K562 (cell line): Measurements from ENCODE around the gene FOXO3. TPM values are rescaled to one million over a fixed set of nuclear protein-coding genes. Genes with fewer than 3 reads are reported as not detected.

Experiments used
- ATAC-seq: fragments of 200-7000 bp; cut with Tn5 transposase; 3 replicates; pipeline ENCODE4 v1.9.1; 2020; ENCODE audit warnings: moderate library complexity
- BruUV-seq: library from RNA; stranded (reverse); fragments of 400-500 nt; replicated peaks from 2 replicates; lab custom pipeline; 2021; lab: Mats Ljungman, UMichigan
- CTCF ChIA-PET: fragments of 300-600 bp; formaldehyde crosslinking; extraction: SDS; loops from one replicate; lab custom pipeline; 2021; ENCODE audit warnings: low intra/inter-chr PET ratio; lab: Yijun Ruan, JAX
- POLR2A ChIA-PET: fragments of 300-600, 350-650 bp; sonication (Branson Sonifier 250); formaldehyde crosslinking; extraction: SDS; loops from one replicate; lab custom pipeline; 2021; ENCODE audit warnings: antibody characterized with exemption, inconsistent platforms; lab: Yijun Ruan, JAX
- DNase-seq, 4 experiments: peaks; one replicate each; pipeline versions ENCODE4 v3.0.0 to v3.0.0-alpha.2; 2011 to 2018; ENCODE audit warnings: low spot score in 3 of 4, mixed read lengths in 3 of 4; ENCODE audit errors: extremely low read depth in 1 of 4
- FAIRE-seq: peaks from 2 replicates; lab custom pipeline; 2011; peaks lifted over from hg19 to GRCh38; lab: Jason Lieb, UNC
- H2AFZ ChIP-seq: 2 replicates; pipeline ENCODE4 v1.6.0; 2011; ENCODE audit warnings: low read depth, low read length, control low read depth, inconsistent platforms
- H3K27ac ChIP-seq: fragments of 200-600 bp; 3 replicates; pipeline ENCODE4 v1.8.0; 2011; ENCODE audit warnings: low read depth, mild to moderate bottlenecking, control low read depth, inconsistent platforms, low read length, moderate library complexity, mixed read lengths; ENCODE audit errors: extremely low read depth
- H3K27me3 ChIP-seq, 2 experiments: fragments of 300-600 bp in 1 of 2; 2 replicates in 1 of 2; 3 replicates in 1 of 2; pipeline versions ENCODE4 v1.6.0 to v1.8.0; 2011; ENCODE audit warnings: inconsistent platforms in 2 of 2, low read length in 2 of 2, mild to moderate bottlenecking in 1 of 2, mixed read lengths in 1 of 2, moderate library complexity in 1 of 2; ENCODE audit not compliant: control insufficient read depth in 2 of 2, insufficient read depth in 2 of 2
- H3K36me3 ChIP-seq: fragments of 300-600 bp; 3 replicates; pipeline ENCODE4 v1.8.0; 2011; ENCODE audit warnings: mild to moderate bottlenecking, low read length, inconsistent platforms; ENCODE audit not compliant: control insufficient read depth, insufficient read depth
- H3K4me1 ChIP-seq, 2 experiments: fragments of 200-600 bp in 1 of 2; replicated peaks in 1 of 2; 2 replicates in 1 of 2; 3 replicates in 1 of 2; pipeline versions ENCODE4 v1.5.1 to v1.8.0; 2011; ENCODE audit warnings: inconsistent platforms in 2 of 2, low read length in 2 of 2, mild to moderate bottlenecking in 1 of 2, mixed read lengths in 1 of 2, moderate library complexity in 1 of 2; ENCODE audit not compliant: control insufficient read depth in 2 of 2, insufficient read depth in 2 of 2
- H3K4me2 ChIP-seq: 2 replicates; pipeline ENCODE4 v1.6.1; 2011; ENCODE audit warnings: low read length, control low read depth, inconsistent platforms, mixed read lengths; ENCODE audit not compliant: insufficient read depth
- H3K4me3 ChIP-seq: fragments of 200-600 bp; sonication (generic), shearing (Covaris generic); 2 replicates; pipeline ENCODE4 v1.5.1; 2016; ENCODE audit warnings: control low read depth, inconsistent platforms
- H3K79me2 ChIP-seq: fragments of 200-600 bp; 3 replicates; pipeline ENCODE4 v1.8.0; 2011; ENCODE audit warnings: low read length, inconsistent platforms; ENCODE audit not compliant: control insufficient read depth, insufficient read depth
- H3K9ac ChIP-seq, 2 experiments: 2 replicates each; pipeline versions ENCODE4 v1.6.0 to v1.6.1; 2011; ENCODE audit warnings: low read depth in 2 of 2, low read length in 2 of 2, control low read depth in 1 of 2, inconsistent platforms in 1 of 2, mild to moderate bottlenecking in 1 of 2, mixed read lengths in 1 of 2; ENCODE audit not compliant: insufficient read depth in 1 of 2
- H3K9me1 ChIP-seq: one replicate; pipeline ENCODE4 v1.6.0; 2011; ENCODE audit warnings: inconsistent platforms, mild to moderate bottlenecking, low read length, moderate library complexity; ENCODE audit not compliant: control insufficient read depth, insufficient read depth
- H3K9me3 ChIP-seq: replicated peaks from 2 replicates; pipeline ENCODE4 v1.5.1; 2011; ENCODE audit warnings: low read depth, low read length, inconsistent platforms; ENCODE audit not compliant: control insufficient read depth, insufficient read depth
- H4K20me1 ChIP-seq: replicated peaks from 2 replicates; pipeline ENCODE4 v1.6.1; 2011; ENCODE audit warnings: low read length, inconsistent platforms, mixed read lengths; ENCODE audit not compliant: control insufficient read depth, insufficient read depth
- CBFB ChIP-seq: sonication (generic); formaldehyde crosslinking; IDR thresholded peaks from 2 replicates; pipeline ENCODE4 v1.4.0; 2020; ENCODE audit warnings: mild to moderate bottlenecking, missing genetic modification reagents
- CHCHD3 ChIP-seq: fragments of 250-450 bp; sonication (Bioruptor Pico); IDR thresholded peaks from 2 replicates; pipeline ENCODE4 v2.1.2; 2022; ENCODE audit warnings: mild to moderate bottlenecking
- CHD2 ChIP-seq: IDR thresholded peaks from 2 replicates; pipeline ENCODE4 v1.6.1; 2011; ENCODE audit warnings: low read depth, low read length
- DMBX1 ChIP-seq: fragments of 250-450 bp; sonication (Bioruptor Pico); IDR thresholded peaks from 2 replicates; pipeline ENCODE4 v1.8.0; 2022; ENCODE audit warnings: inconsistent platforms, mild to moderate bottlenecking, moderate library complexity, borderline replicate concordance
- ELF4 ChIP-seq: fragments of 450-650 bp; formaldehyde crosslinking; IDR thresholded peaks from 2 replicates; pipeline ENCODE4 v1.4.0; 2022; ENCODE audit warnings: missing genetic modification characterization
- EP300 ChIP-seq: IDR thresholded peaks from 2 replicates; pipeline ENCODE4 v1.6.1; 2012; ENCODE audit warnings: low read length, improper control_type of control experiment
- MCM7 ChIP-seq, 2 experiments: fragments of 450-650 bp; IDR thresholded peaks; 2 replicates each; pipeline ENCODE4 v1.6.1; 2016 to 2018
- NONO ChIP-seq, 2 experiments: fragments of 200-400 bp in 1 of 2; fragments of 450-650 bp in 1 of 2; formaldehyde crosslinking in 1 of 2; IDR thresholded peaks; 2 replicates each; pipeline ENCODE4 v1.6.1; 2017; ENCODE audit warnings: low read depth in 2 of 2, mild to moderate bottlenecking in 2 of 2, moderate library complexity in 2 of 2, low read length in 1 of 2
- POLR3A ChIP-seq: IDR thresholded peaks from 2 replicates; pipeline ENCODE4 v1.6.1; 2011; ENCODE audit warnings: borderline replicate concordance, mild to moderate bottlenecking, moderate library complexity; ENCODE audit not compliant: insufficient read length, insufficient read depth; ENCODE audit errors: extremely low read depth
- SREBF1 ChIP-seq: fragments of 150-350 bp; IDR thresholded peaks from 2 replicates; pipeline ENCODE4 v1.6.1; 2014; ENCODE audit warnings: antibody characterized with exemption, low read depth, low read length, borderline replicate concordance
- ZNF184 ChIP-seq: sonication (generic); formaldehyde crosslinking; IDR thresholded peaks from 2 replicates; pipeline ENCODE4 v1.5.0; 2020; ENCODE audit warnings: missing genetic modification reagents
- ZNF253 ChIP-seq: fragments of 250-450 bp; sonication (Bioruptor Pico); conservative IDR thresholded peaks from 2 replicates; pipeline ENCODE4 v1.6.1; 2021; ENCODE audit warnings: mild to moderate bottlenecking
- ZNF830 ChIP-seq: fragments of 250-450 bp; sonication (Bioruptor Pico); IDR thresholded peaks from 2 replicates; pipeline ENCODE4 v1.5.0; 2021; ENCODE audit warnings: mild to moderate bottlenecking
- WGBS: fragments of 100-300 bp; shearing (Covaris generic); methylation state at CpG from one replicate; pipeline ENCODE4 v1.1.6; 2016; ENCODE audit warnings: low coverage, mixed read lengths; ENCODE audit not compliant: insufficient coverage; ENCODE audit errors: missing lambda C conversion rate; 5-methylcytosine and 5-hydroxymethylcytosine counted together
- in situ Hi-C: fragments of 300-500 bp; cut with MboI; formaldehyde crosslinking; loops from 4 replicates; pipeline ENCODE4 v1.15.0; 2018; ENCODE audit warnings: inconsistent platforms, mixed read lengths
- intact Hi-C: fragments of 100-400 bp; cut with micrococcal nuclease; formaldehyde crosslinking; loops from 2 replicates; pipeline ENCODE4 v1.14.2; 2022
- polyA plus RNA-seq, 8 experiments: library from polyadenylated mRNA; depleted of rRNA in 4 of 8; stranded (reverse) in 5 of 8; unstranded in 3 of 8; fragments of >200 nt; fragmentation: Nextera tagmentation in 2 of 8; fragmentation: Illumina TruSeq in 1 of 8; extraction: Ambion mirVana in 2 of 8; extraction: Trizol in 1 of 8; gene quantifications; 2 replicates each; pipeline versions ENCODE4 v1.2.1 to v1.2.3, GENCODE V29; 2011 to 2014; ENCODE audit warnings: inconsistent platforms in 1 of 8, missing spikeins in 1 of 8
- total RNA-seq, 7 experiments: library from RNA; depleted of rRNA in 6 of 7; stranded (reverse); fragments of >200 nt in 6 of 7; fragmentation: Illumina TruSeq in 2 of 7; extraction: Trizol in 2 of 7; gene quantifications; 2 replicates each; pipeline versions ENCODE4 v1.2.1 to v1.2.3, GENCODE V29; 2011 to 2021; ENCODE audit warnings: low replicate concordance in 1 of 7
- TF ChIP-seq, protein P1 (sequence below): IDR thresholded peaks from 2 replicates; pipeline ENCODE4 v1.6.1; 2011; ENCODE audit not compliant: insufficient read length; ENCODE audit errors: extremely low read depth
- TF ChIP-seq, protein P2 (sequence below): fragments of 450-650 bp; formaldehyde crosslinking; IDR thresholded peaks from 2 replicates; pipeline ENCODE4 v1.4.0; 2020; ENCODE audit warnings: mild to moderate bottlenecking, moderate library complexity
- TF ChIP-seq, protein P3 (sequence below): IDR thresholded peaks from 2 replicates; pipeline ENCODE4 v1.6.1; 2014; ENCODE audit warnings: antibody characterized with exemption
- TF ChIP-seq, protein P4 (sequence below): fragments of 250-450 bp; sonication (Bioruptor Pico); IDR thresholded peaks from 2 replicates; pipeline ENCODE4 v1.9.0; 2021; ENCODE audit warnings: mild to moderate bottlenecking
- TF ChIP-seq, protein P5 (sequence below): fragments of 250-450 bp; sonication (Bioruptor Pico); IDR thresholded peaks from 2 replicates; pipeline ENCODE4 v1.8.0; 2022; ENCODE audit warnings: moderate library complexity, mild to moderate bottlenecking, inconsistent platforms

The FOXO3 gene
- total and polyA plus RNA-seq, 9 of the 15 experiments (the other 6 are each of a cell fraction or from before 2014, with no cell fraction given) = 3.0 to 14.6 (median 6.0) TPM

DNA sequence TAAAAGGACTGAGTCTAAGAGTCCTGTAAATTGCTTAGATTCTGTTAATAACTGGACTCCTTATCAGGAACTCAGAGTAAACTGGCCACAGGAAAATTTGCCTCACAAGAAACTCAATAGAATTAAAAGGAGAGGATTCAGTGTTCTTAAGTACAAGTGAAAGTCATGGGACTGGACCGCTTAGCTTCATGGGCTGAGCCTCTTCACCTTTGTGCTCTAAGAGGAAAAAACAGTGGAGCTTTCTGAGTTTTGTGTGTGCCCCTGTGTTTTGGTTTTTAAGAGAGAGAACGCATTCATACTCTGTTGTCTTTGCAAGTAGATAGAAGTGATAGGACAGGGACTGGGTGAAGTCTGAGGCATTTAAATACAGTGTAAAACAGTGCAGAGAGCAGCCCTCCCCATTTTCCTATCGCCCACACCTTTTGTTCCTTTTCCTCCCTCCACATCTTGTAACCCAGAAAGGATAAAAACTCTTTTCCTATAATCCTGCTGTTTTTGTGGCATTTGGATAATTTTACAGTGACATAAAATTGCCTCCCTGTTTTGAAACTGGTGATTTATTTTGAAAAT is 49.6 kb downstream of the FOXO3 start:
- BruUV-seq = no TSS peak
- in situ Hi-C loops (no loop called here), intact Hi-C loops (no loop called here)
- ATAC-seq (peak; percentile 63), DNase-seq (no peak), FAIRE-seq (no peak)
- H3K27ac ChIP-seq = no peak overlapping the region
- H3K9ac ChIP-seq = no peak overlapping the region
- H3K27me3 ChIP-seq = no peaks in the 10 kb centered on the region
- no peak overlapping the region; the same call in 1 of the 2 replicates for H3K4me2 ChIP-seq
- H3K4me1 ChIP-seq = peaks cover 0 to 18% of the 10 kb centered on the region in 2 experiments; a peak in 2 of 5 replicates
- no peaks in the 10 kb centered on the region for H3K36me3 ChIP-seq
- H3K79me2 ChIP-seq = no peaks in the 10 kb centered on the region; the same call in 2 of the 3 replicates
- no peak overlapping the region for H3K4me3 ChIP-seq
- ChIA-PET POLR2A (interaction anchor here (0.8 to 1.0 kb wide), 3 partner anchors 9 to 13 kb away, joined by 3 to 4 read pairs (median 3); no protein-coding TSS in a partner anchor), CTCF (no interaction called here)
- TF ChIP-seq, protein P1, sequence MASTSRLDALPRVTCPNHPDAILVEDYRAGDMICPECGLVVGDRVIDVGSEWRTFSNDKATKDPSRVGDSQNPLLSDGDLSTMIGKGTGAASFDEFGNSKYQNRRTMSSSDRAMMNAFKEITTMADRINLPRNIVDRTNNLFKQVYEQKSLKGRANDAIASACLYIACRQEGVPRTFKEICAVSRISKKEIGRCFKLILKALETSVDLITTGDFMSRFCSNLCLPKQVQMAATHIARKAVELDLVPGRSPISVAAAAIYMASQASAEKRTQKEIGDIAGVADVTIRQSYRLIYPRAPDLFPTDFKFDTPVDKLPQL = no peak
- TF ChIP-seq ELF4 (CRISPR knock-in tag) = no peak
- TF ChIP-seq, protein P2, sequence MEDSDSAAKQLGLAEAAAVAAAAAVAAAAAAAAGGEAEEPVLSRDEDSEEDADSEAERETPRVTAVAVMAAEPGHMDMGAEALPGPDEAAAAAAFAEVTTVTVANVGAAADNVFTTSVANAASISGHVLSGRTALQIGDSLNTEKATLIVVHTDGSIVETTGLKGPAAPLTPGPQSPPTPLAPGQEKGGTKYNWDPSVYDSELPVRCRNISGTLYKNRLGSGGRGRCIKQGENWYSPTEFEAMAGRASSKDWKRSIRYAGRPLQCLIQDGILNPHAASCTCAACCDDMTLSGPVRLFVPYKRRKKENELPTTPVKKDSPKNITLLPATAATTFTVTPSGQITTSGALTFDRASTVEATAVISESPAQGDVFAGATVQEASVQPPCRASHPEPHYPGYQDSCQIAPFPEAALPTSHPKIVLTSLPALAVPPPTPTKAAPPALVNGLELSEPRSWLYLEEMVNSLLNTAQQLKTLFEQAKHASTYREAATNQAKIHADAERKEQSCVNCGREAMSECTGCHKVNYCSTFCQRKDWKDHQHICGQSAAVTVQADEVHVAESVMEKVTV (CRISPR knock-in tag) = no peak
- TF ChIP-seq, protein P3, sequence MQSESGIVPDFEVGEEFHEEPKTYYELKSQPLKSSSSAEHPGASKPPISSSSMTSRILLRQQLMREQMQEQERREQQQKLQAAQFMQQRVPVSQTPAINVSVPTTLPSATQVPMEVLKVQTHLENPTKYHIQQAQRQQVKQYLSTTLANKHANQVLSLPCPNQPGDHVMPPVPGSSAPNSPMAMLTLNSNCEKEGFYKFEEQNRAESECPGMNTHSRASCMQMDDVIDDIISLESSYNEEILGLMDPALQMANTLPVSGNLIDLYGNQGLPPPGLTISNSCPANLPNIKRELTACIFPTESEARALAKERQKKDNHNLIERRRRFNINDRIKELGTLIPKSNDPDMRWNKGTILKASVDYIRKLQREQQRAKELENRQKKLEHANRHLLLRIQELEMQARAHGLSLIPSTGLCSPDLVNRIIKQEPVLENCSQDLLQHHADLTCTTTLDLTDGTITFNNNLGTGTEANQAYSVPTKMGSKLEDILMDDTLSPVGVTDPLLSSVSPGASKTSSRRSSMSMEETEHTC = no peak
- TF ChIP-seq CBFB (CRISPR knock-in tag) = no peak
- no peak for TF ChIP-seq EP300
- TF ChIP-seq POLR3A = no peak
- TF ChIP-seq ZNF184 (CRISPR knock-in tag) = no peak
- no peak for TF ChIP-seq DMBX1 (CRISPR knock-in tag)
- TF ChIP-seq, protein P4, sequence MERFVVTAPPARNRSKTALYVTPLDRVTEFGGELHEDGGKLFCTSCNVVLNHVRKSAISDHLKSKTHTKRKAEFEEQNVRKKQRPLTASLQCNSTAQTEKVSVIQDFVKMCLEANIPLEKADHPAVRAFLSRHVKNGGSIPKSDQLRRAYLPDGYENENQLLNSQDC (CRISPR knock-in tag) = no peak
- no peak for TF ChIP-seq SREBF1
- TF ChIP-seq, protein P5, sequence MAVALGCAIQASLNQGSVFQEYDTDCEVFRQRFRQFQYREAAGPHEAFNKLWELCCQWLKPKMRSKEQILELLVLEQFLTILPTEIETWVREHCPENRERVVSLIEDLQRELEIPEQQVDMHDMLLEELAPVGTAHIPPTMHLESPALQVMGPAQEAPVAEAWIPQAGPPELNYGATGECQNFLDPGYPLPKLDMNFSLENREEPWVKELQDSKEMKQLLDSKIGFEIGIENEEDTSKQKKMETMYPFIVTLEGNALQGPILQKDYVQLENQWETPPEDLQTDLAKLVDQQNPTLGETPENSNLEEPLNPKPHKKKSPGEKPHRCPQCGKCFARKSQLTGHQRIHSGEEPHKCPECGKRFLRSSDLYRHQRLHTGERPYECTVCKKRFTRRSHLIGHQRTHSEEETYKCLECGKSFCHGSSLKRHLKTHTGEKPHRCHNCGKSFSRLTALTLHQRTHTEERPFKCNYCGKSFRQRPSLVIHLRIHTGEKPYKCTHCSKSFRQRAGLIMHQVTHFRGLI (CRISPR knock-in tag) = no peak
- no peak for TF ChIP-seq CHD2
- TF ChIP-seq ZNF830 (CRISPR knock-in tag) = no peak
- TF ChIP-seq NONO (IDR thresholded peaks at IDR 0.05; ENCODE audit: low read depth in 2 of 2, low read length in 1 of 2) = no peak
- no peak for TF ChIP-seq ZNF253 (CRISPR knock-in tag)
- no peak for TF ChIP-seq MCM7 (IDR thresholded peaks at IDR 0.05)
- no peak for TF ChIP-seq CHCHD3 (CRISPR knock-in tag)
- no peak overlapping the region for H2AFZ ChIP-seq
- H3K9me3 ChIP-seq = no peaks in the 10 kb centered on the region
- no peaks in the 10 kb centered on the region for H4K20me1 ChIP-seq
- 46% methylated on average over 3 of the region's 3 CpGs for WGBS
- no peaks in the 10 kb centered on the region for H3K9me1 ChIP-seq
